Measurements from ENCODE around the gene CELA2A.

GRCh38 chr1:15453734-15454133 lies 2.8 kb upstream of the CELA2A start:
- TF ChIP-seq POLR2A (IDR thresholded peaks at IDR 0.05): no peak
- TF ChIP-seq CTCF (IDR thresholded peaks at IDR 0.05): no peak

Measured in Peyer's patch (tissue), 4 donors.